ENCODE results near the gene PELO. TPM values are rescaled to one million over a fixed set of nuclear protein-coding genes. Genes with fewer than 3 reads are reported as not detected.

PELO gene, protein sequence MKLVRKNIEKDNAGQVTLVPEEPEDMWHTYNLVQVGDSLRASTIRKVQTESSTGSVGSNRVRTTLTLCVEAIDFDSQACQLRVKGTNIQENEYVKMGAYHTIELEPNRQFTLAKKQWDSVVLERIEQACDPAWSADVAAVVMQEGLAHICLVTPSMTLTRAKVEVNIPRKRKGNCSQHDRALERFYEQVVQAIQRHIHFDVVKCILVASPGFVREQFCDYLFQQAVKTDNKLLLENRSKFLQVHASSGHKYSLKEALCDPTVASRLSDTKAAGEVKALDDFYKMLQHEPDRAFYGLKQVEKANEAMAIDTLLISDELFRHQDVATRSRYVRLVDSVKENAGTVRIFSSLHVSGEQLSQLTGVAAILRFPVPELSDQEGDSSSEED
- 27.6 and 32.7 TPM in 2 replicates for total RNA-seq

DNA sequence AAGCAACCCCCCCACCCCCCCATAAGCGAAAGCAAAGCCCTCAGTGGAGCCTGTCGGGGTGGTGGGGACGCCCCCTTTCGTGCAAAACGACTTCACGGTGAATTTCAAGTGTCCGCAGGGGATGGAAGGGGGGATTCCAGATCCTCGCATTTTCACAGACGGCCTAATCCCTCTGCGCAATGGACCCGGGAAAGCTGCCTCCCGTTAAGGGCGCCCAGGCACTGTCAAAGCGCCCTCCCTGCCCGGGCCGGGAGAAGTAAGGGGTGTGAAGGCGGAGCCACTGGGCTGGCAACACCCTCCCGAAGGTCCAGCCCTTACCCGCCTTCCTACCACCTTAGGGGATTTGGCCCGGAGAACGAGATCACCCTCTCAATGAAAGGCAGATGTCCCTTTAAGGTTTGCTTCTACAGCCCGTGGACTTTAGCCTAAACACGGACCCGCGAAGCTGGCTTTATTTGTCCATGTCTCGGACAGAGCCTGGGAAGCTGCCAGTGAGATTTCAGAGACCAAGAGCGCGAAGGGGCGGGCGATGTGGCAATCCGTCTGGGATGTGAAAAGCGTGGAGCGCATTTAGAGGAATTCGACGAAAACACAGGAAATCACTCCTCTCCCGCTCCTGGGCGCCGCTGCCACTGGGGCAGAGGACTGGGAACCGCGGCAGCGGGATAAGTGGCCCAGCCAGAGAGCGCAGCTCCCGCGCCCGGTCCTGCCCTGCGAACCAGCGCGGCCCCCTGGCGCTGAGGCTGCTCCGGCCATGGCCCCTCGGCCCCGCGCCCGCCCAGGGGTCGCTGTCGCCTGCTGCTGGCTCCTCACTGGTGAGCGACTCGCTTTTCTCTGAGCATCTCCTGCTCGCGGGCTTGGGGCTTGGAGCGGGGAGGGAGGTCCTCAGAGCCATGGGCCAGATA is at the start of gene PELO, which contains the start of gene ITGA1:
Gene PELO, plus strand, starts transcription at position 317 of the 905 bp plus-strand sequence. CDS start 12,479 bp downstream, outside the sequence.
Gene ITGA1, plus strand, starts transcription at position 317 of the 905 bp plus-strand sequence. Its CDS starts 438 bp downstream, at position 755.

Other genes with a start within 250 kb of the PELO start
- 0.94 and 4.3 TPM in 2 replicates for gene ITGA1, start within 50 bp of the PELO start, total RNA-seq
- 8.3 and 29.0 TPM in 2 replicates for gene ITGA2, start 201.4 kb downstream of the PELO start, total RNA-seq